H1 (cell line): ENCODE measurements around the gene UMODL1. TPM values are rescaled to one million over a fixed set of nuclear protein-coding genes. Genes with fewer than 3 reads are reported as not detected.

Experiments used
- CHD1 ChIP-seq: IDR thresholded peaks from 2 replicates; pipeline ENCODE4 v1.6.1; 2012; ENCODE audit warnings: low read depth, low read length, improper control_type of control experiment
- polyA plus RNA-seq, 7 experiments: library from polyadenylated mRNA; depleted of rRNA in 3 of 7; stranded (reverse) in 5 of 7; unstranded in 2 of 7; fragments of >200 nt in 5 of 7; fragments of 200-250 nt in 2 of 7; gene quantifications; 1 replicate in 5 of 7; 2 replicates in 1 of 7; 4 replicates in 1 of 7; pipeline versions ENCODE4 v1.2.1 to v1.2.3, GENCODE V29; 2011 to 2013; ENCODE audit warnings: missing spikeins in 2 of 7, mixed read lengths in 2 of 7
- total RNA-seq: library from RNA; stranded (reverse); fragmentation: NEBNext Ultra II Directional; extraction: Animal tissue kit (Norgen Biotek cat#: 25700); gene quantifications from 2 replicates; pipeline ENCODE4 v1.2.1, GENCODE V29; 2021

Gene UMODL1
- total and polyA plus RNA-seq, 2 of the 8 experiments (the other 6 are each of a cell fraction or from before 2014, with no cell fraction given) = not detected

DNA sequence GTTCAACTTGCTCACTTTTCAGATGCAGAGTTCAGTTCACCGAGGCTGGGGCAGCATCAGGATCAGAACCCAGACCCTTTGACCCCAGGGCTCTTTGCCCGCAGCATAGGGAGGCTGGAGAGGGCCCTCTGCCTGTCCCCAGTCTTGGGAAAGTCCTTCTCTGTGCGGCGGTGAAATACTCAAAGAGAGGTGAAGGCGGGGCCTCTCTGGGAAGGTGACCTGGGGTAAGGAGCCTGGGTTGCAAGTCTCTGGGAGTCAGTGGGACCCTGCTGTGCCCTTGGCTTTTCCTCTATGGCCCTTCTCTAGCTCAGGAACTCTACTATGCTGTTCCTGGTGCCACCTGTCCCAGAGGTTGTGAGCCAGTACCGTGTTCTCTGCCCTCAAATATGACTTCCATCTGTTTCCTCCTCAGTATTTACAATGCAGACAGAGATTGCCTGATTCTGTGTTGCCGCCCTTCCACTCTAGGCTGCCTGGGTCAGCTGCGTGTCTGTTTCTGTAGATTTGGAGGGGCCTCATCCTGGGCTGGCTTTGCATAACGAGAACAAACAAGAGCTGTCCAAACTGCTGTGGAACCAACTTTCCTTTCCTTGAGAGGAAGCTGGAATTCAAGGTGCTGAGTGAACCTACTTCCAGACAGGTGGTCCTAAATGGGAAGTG is 42.2 kb upstream of the UMODL1 start (continued):
- no peak for TF ChIP-seq CHD1
